PC-3 (cell line): Measurements from ENCODE around the gene TIMP1.

Source experiments
- CTCF ChIP-seq: fragments of 300-600 bp; sonication (generic); conservative IDR thresholded peaks from 2 replicates; pipeline ENCODE4 v1.5.1; 2017; ENCODE audit warnings: antibody characterized with exemption, low read depth, mild to moderate bottlenecking, low read length
- EZH2phosphoT487 ChIP-seq: fragments of 300-600 bp; sonication (generic); IDR thresholded peaks from 2 replicates; pipeline ENCODE4 v1.6.1; 2018; ENCODE audit warnings: mild to moderate bottlenecking, antibody characterized with exemption, low read length, borderline replicate concordance

- TF ChIP-seq CTCF (no peak), EZH2phosphoT487 (no peak)
Observed at GRCh38 chrX:47560179-47560933, 21.9 kb upstream of the TIMP1 start.
